Neuronal stem cell (in vitro differentiated cells): ENCODE results near the gene RBM19.
A peak's percentile ranks its signal among the peaks of the same experiment; 100 is the strongest.

Experiments used
- DNase-seq: peaks from one replicate; pipeline ENCODE4 v3.0.0-alpha.2; 2013; ENCODE audit warnings: low spot score
- H2AFZ ChIP-seq: one replicate; pipeline ENCODE4 v1.6.1; 2013; ENCODE audit warnings: mild to moderate bottlenecking, low read length, inconsistent platforms
- H2AK5ac ChIP-seq: 2 replicates; pipeline ENCODE4 v1.6.1; 2013; ENCODE audit warnings: low read depth, mild to moderate bottlenecking, inconsistent platforms, low read length, moderate library complexity, mixed read lengths
- H2BK120ac ChIP-seq: 2 replicates; pipeline ENCODE4 v1.6.1; 2013; ENCODE audit warnings: low read depth, mild to moderate bottlenecking, inconsistent platforms, low read length, moderate library complexity, mixed read lengths
- H2BK12ac ChIP-seq: one replicate; pipeline ENCODE4 v1.6.1; 2013; ENCODE audit warnings: low read length, inconsistent platforms
- H2BK15ac ChIP-seq: 2 replicates; pipeline ENCODE4 v1.6.1; 2013; ENCODE audit warnings: mild to moderate bottlenecking, low read length, inconsistent platforms, mixed read lengths
- H2BK5ac ChIP-seq: one replicate; pipeline ENCODE4 v1.6.1; 2013; ENCODE audit warnings: inconsistent platforms, mild to moderate bottlenecking, low read length, moderate library complexity
- H3K14ac ChIP-seq: one replicate; pipeline ENCODE4 v1.6.1; 2013; ENCODE audit warnings: low read length, inconsistent platforms
- H3K18ac ChIP-seq: 2 replicates; pipeline ENCODE4 v1.6.1; 2013; ENCODE audit warnings: low read length, inconsistent platforms
- H3K23ac ChIP-seq: 2 replicates; pipeline ENCODE4 v1.6.1; 2013; ENCODE audit warnings: low read depth, mild to moderate bottlenecking, mixed read lengths, low read length, inconsistent platforms; ENCODE audit not compliant: poor library complexity
- H3K27ac ChIP-seq: replicated peaks from 3 replicates; pipeline ENCODE4 v1.5.1; 2013; ENCODE audit warnings: low read length, inconsistent platforms
- H3K27me3 ChIP-seq, 3 experiments: 2 replicates each; pipeline ENCODE4 v1.6.1; 2013; ENCODE audit warnings: low read length in 3 of 3, mild to moderate bottlenecking in 2 of 3, inconsistent platforms in 1 of 3, low read depth in 1 of 3, mixed read lengths in 1 of 3, moderate library complexity in 1 of 3; ENCODE audit not compliant: control insufficient read depth in 3 of 3, insufficient read depth in 3 of 3
- H3K36me3 ChIP-seq, 2 donors: replicated peaks in 1 of 2; 2 replicates each; pipeline ENCODE4 v1.6.1; 2013; ENCODE audit warnings: low read length in 2 of 2; ENCODE audit not compliant: control insufficient read depth in 2 of 2, insufficient read depth in 2 of 2
- H3K4ac ChIP-seq: 2 replicates; pipeline ENCODE4 v1.6.1; 2013; ENCODE audit warnings: inconsistent platforms, mild to moderate bottlenecking, low read length, moderate library complexity
- H3K4me1 ChIP-seq, 2 donors: 1 replicate in 1 of 2; 2 replicates in 1 of 2; pipeline ENCODE4 v1.6.1; 2013; ENCODE audit warnings: low read length in 2 of 2, low read depth in 1 of 2; ENCODE audit not compliant: control insufficient read depth in 2 of 2, insufficient read depth in 1 of 2
- H3K4me2 ChIP-seq: one replicate; pipeline ENCODE4 v1.6.1; 2013; ENCODE audit warnings: mild to moderate bottlenecking, low read length, inconsistent platforms; ENCODE audit not compliant: insufficient read depth, poor library complexity, severe bottlenecking
- H3K4me3 ChIP-seq, 2 donors: 2 replicates each; pipeline ENCODE4 v1.5.1; 2013; ENCODE audit warnings: low read length in 2 of 2, mild to moderate bottlenecking in 2 of 2, inconsistent platforms in 1 of 2, moderate library complexity in 1 of 2
- H3K79me1 ChIP-seq: one replicate; pipeline ENCODE4 v1.6.1; 2013; ENCODE audit warnings: low read depth, mild to moderate bottlenecking, inconsistent platforms, low read length, moderate library complexity
- H3K9ac ChIP-seq: one replicate; pipeline ENCODE4 v1.6.1; 2013; ENCODE audit warnings: mild to moderate bottlenecking, low read depth, low read length, inconsistent platforms; ENCODE audit not compliant: poor library complexity
- H3K9me3 ChIP-seq, 2 donors: replicated peaks in 1 of 2; 2 replicates each; pipeline versions ENCODE3 to v1.6.1; 2013; ENCODE audit warnings: low read length in 2 of 2, mild to moderate bottlenecking in 2 of 2, inconsistent platforms in 1 of 2, low read depth in 1 of 2, mixed read lengths in 1 of 2, moderate library complexity in 1 of 2; ENCODE audit not compliant: control insufficient read depth in 2 of 2, insufficient read depth in 1 of 2
- H4K8ac ChIP-seq: one replicate; pipeline ENCODE4 v1.6.1; 2013; ENCODE audit warnings: low read depth, mild to moderate bottlenecking, inconsistent platforms, low read length, moderate library complexity
- H4K91ac ChIP-seq: one replicate; pipeline ENCODE4 v1.6.1; 2013; ENCODE audit warnings: low read length, low read depth, mild to moderate bottlenecking, inconsistent platforms; ENCODE audit not compliant: poor library complexity
- WGBS, 2 donors: extraction: QIAGEN DNeasy Blood & Tissue Kit; methylation state at CpG; one replicate each; pipeline ENCODE4 v1.1.7; 2013; ENCODE audit warnings: missing lambda C conversion rate in 2 of 2, mixed read lengths in 1 of 2; ENCODE audit not compliant: insufficient read length in 2 of 2, insufficient replicate concordance in 1 of 2; ENCODE audit errors: extremely low coverage in 2 of 2; 5-methylcytosine and 5-hydroxymethylcytosine counted together

Gene RBM19

DNA sequence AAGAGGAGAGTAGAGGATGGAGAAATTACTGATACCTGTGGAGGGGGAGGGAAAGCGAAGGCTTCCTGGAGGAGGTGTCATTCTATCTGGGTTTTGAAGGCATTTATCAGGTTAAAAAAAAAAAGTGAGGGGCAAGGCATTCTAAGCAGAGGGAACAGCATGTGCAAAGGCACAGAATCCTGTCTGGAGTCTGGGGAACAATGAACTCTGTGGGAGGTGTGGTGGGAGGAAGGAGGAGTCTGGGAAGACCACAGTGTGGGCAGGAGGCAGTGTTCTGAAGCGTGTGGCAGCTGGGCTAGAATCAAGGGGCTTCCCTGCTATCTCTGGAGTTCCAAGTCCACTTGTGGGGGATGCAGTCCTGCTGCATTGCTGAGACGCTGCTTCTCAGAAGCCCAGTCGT lies 123.4 kb downstream of the RBM19 start:
- Histone ChIP-seq H3K18ac (peak overlapping the region; percentile 60), H3K27me3 (no peaks in the 10 kb centered on the region), H2BK120ac (no peak overlapping the region), H2AK5ac (no peak overlapping the region), H4K91ac (no peak overlapping the region), H3K36me3 (peaks cover 0 to 12% of the 10 kb centered on the region in 2 donors), H3K4me2 (no peak overlapping the region), H2AFZ (no peak overlapping the region), H2BK15ac (no peak overlapping the region), H3K9me3 (no peaks in the 10 kb centered on the region), H3K4me3 (no peak overlapping the region), H4K8ac (no peak overlapping the region), H3K27ac (no peak overlapping the region), H2BK5ac (no peak overlapping the region), H3K4ac (no peak overlapping the region), H3K14ac (no peak overlapping the region), H3K9ac (no peak overlapping the region), H3K79me1 (no peaks in the 10 kb centered on the region), H2BK12ac (no peak overlapping the region), H3K4me1 (peaks cover 0 to 10% of the 10 kb centered on the region in 2 donors), H3K23ac (no peak overlapping the region)
- no CpG with 5 or more reads among the region's 4 CpGs for WGBS, 2 donors
- DNase-seq = no peak

DNA sequence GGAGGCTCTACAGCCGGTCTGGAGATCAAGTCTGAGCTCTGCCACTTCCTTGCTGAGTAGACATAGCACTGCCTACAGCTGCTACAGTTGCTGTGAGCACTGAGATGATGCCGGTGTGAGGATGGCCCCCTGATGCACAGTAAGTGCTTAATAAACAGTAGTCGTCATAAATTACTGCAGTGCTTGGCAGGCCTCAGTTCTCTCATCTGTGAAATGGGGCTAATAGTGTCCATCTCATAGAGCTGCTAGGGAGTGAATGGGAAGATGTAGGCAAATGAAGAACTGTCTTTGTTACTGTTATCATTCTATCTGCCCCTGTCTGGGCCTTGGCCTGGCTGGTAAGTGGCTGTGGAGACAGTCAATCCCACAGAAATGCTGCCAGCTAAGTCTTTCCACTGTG lies 124.3 kb downstream of the RBM19 start:
- DNase-seq = no peak
- Histone ChIP-seq H3K27ac (no peak overlapping the region), H3K18ac (no peak overlapping the region), H3K9ac (no peak overlapping the region), H3K23ac (no peak overlapping the region), H2BK120ac (no peak overlapping the region), H2AK5ac (peak overlapping the region; percentile 17), H3K4me1 (peaks cover 0 to 10% of the 10 kb centered on the region in 2 donors), H2BK5ac (no peak overlapping the region), H3K27me3 (no peaks in the 10 kb centered on the region), H2AFZ (no peak overlapping the region), H3K9me3 (no peaks in the 10 kb centered on the region), H3K4ac (no peak overlapping the region), H4K91ac (no peak overlapping the region), H3K79me1 (no peaks in the 10 kb centered on the region), H2BK12ac (no peak overlapping the region), H3K14ac (peak overlapping the region; percentile 90), H3K36me3 (peaks cover 0 to 12% of the 10 kb centered on the region in 2 donors), H3K4me3 (no peak overlapping the region), H3K4me2 (no peak overlapping the region), H2BK15ac (no peak overlapping the region), H4K8ac (no peak overlapping the region)
- no CpG with 5 or more reads among the region's 3 CpGs for WGBS, 2 donors

DNA sequence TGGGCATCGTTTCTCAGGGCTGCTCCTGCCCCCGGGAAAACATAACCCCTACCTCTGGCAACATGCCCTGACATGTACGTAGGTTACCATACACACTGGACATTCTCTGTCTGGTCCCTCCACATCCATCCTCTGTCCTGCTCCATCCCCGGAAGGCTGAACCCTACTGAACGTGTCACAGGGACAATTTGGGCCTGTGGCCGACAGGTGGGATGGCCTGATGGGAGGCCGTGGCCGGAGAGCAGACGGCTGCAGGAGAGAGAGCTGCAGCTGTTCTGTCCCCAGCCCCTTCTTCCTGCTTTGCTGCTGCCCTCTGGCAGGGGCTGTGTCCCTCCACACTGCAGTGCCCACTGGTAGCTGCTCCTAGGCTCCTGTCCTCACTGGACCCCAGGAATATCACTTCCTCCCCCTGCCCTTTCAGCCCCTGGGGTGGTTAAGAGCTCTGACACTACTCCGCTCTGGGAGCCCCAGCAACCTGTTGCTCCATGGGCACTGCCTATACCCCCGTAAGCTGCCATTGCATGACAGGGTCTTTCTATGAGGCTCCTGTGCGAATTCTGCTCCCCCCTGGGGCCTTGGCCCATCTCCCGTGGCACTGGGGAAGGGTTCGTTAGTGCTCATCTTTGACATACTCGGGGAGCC lies 125.6 kb downstream of the RBM19 start:
- Histone ChIP-seq H3K36me3 (peaks cover 0 to 12% of the 10 kb centered on the region in 2 donors), H3K9ac (no peak overlapping the region), H3K18ac (peak overlapping the region; percentile 66), H3K4me3 (no peak overlapping the region), H2BK12ac (peak overlapping the region; percentile 12), H3K4me2 (no peak overlapping the region), H3K14ac (peak overlapping the region; percentile 14), H2BK15ac (no peak overlapping the region), H4K8ac (no peak overlapping the region), H3K4me1 (peaks cover 10 to 19% of the 10 kb centered on the region in 2 donors), H3K27ac (no peak overlapping the region), H4K91ac (no peak overlapping the region), H3K9me3 (no peaks in the 10 kb centered on the region), H3K4ac (peak overlapping the region; percentile 19), H2BK5ac (peak overlapping the region; percentile 44), H2AFZ (no peak overlapping the region), H3K27me3 (no peaks in the 10 kb centered on the region), H3K23ac (no peak overlapping the region), H3K79me1 (no peaks in the 10 kb centered on the region), H2AK5ac (peak overlapping the region; percentile 76), H2BK120ac (no peak overlapping the region)
- no CpG with 5 or more reads among the region's 15 CpGs for WGBS, 2 donors
- DNase-seq = no peak

DNA sequence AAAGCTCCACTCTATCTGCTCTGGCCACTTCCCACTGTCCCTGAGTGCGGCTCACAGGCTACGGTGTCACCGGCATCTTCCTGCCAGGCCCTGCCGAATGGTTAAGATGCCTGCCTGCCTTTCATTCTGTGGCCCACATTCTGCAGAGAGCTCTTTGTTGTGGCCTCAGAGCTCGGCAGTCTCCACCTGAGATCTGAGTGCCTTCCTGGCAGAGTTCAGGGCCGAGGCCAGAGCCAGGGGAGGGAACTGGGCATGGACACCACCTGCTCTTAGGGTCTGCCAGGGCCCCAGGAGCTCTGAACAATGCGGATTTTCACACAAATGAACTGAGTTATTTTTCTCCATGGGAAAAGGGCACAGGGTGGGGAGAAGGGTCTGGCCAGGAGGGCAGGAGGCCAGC lies 127.2 kb downstream of the RBM19 start:
- H4K91ac ChIP-seq = no peak overlapping the region
- H3K79me1 ChIP-seq = no peaks in the 10 kb centered on the region
- no peak overlapping the region for H2AFZ ChIP-seq
- H3K4me1 ChIP-seq = peaks cover 11 to 20% of the 10 kb centered on the region in 2 donors
- H3K4me3 ChIP-seq = no peak overlapping the region
- H2BK15ac ChIP-seq = peak overlapping the region; percentile 7
- H2BK120ac ChIP-seq = no peak overlapping the region
- peak overlapping the region; percentile 62 for H3K18ac ChIP-seq
- peak overlapping the region; percentile 10 for H2BK5ac ChIP-seq
- no peak overlapping the region for H3K4ac ChIP-seq
- DNase-seq = no peak
- no peak overlapping the region for H2BK12ac ChIP-seq
- H3K14ac ChIP-seq = peak overlapping the region; percentile 9
- H4K8ac ChIP-seq = no peak overlapping the region
- H2AK5ac ChIP-seq = peak overlapping the region; percentile 92
- H3K9ac ChIP-seq = no peak overlapping the region
- H3K23ac ChIP-seq = no peak overlapping the region
- H3K36me3 ChIP-seq = peaks cover 0 to 8% of the 10 kb centered on the region in 2 donors
- no peak overlapping the region for H3K27ac ChIP-seq
- WGBS, 2 donors = no CpG with 5 or more reads among the region's 7 CpGs
- H3K9me3 ChIP-seq = no peaks in the 10 kb centered on the region
- H3K27me3 ChIP-seq = no peaks in the 10 kb centered on the region
- H3K4me2 ChIP-seq = no peak overlapping the region
